GM19238 (cell line): ENCODE data around the gene CRCP.
"Not testable (repeated sequence)": the region's sequence is repeated elsewhere in the genome, so short reads cannot be mapped to it uniquely, and the experiment has no call there.

Source experiments
- DNase-seq: peaks from one replicate; pipeline ENCODE4 v3.0.0; 2011; ENCODE audit warnings: low spot score; ENCODE audit not compliant: insufficient read length

Gene CRCP

GRCh38 chr7:66152371-66153191 lies 37.9 kb downstream of the CRCP start:
- no peak for DNase-seq

- no peak for DNase-seq
Observed at GRCh38 chr7:66153691-66154090, 39.0 kb downstream of the CRCP start.

DNA sequence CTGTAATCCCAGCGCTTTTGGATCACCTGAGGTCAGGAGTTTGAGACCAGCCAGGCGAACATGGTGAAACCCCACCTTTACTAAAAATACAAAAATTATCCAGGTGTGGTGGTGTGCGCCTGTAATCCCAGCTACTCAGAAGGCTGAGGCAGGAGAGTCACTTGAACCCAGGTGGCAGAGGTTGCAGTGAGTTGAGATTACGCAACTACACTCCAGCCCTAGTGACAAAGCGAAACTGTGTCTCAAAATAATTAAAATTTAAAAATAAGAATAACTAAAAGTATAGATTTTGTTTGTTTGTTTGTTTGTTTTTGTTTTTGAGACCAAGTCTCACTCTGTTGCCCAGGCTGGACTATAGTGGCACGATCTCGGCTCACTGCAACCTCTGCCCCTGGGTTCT lies 41.4 kb downstream of the CRCP start:
- not testable (repeated sequence) for DNase-seq

- DNase-seq = no peak
Observed at GRCh38 chr7:66157060-66157459, 42.4 kb downstream of the CRCP start.

GRCh38 chr7:66162622-66163021 lies 48.0 kb downstream of the CRCP start:
- DNase-seq = no peak

- DNase-seq = no peak
Observed at GRCh38 chr7:66163186-66163610, 48.6 kb downstream of the CRCP start.

- no peak for DNase-seq
Observed at GRCh38 chr7:66164356-66164755, 49.7 kb downstream of the CRCP start.

- DNase-seq = no peak
Observed at GRCh38 chr7:66167773-66168387, 53.2 kb downstream of the CRCP start.

- no peak for DNase-seq
Observed at GRCh38 chr7:66169616-66170015, 55.0 kb downstream of the CRCP start.

DNA sequence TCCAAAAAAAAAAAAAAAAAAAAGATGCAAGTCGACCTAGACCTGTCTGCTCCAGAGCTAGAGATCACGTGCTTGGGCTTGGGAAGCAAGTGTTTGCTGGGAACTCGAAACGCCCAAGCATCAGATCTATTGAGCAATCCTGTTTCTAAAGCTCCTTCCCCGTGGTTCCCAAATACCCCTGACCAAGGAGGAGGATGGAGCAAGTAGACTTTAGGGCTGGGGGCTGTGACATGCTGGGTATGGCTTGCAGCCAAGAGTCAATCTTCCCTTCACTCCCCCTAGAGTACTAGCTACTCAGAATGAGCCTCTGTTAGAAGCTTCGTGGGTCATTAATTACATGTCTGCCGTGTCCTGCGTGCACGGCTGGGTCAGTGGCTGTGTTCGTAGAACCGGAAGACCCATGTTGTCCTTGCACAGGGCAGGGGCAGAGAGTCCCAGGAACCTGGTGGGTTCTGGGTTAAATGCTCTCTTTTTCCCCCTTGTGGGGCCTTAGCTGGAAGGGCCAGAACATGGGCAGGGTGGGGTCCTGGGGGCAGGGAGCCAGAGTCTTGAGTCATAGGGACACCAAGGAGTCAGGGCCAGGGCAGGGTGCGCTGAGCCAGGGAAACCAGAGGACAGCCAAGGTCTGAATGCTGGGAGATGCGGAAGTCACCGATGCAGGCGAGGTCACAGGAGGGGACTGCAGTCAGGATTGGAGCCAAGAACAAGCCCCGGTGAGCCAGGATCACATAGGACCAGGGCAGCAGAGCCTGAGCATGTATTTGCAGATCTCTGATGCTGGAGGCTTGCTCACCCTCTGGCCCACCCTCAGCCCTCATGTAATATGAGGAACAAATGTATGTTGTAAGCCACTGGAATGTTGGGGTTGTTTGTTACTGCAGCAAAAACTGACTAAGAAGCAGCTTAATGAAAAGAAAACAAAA lies 55.9 kb downstream of the CRCP start:
- no peak for DNase-seq

DNA sequence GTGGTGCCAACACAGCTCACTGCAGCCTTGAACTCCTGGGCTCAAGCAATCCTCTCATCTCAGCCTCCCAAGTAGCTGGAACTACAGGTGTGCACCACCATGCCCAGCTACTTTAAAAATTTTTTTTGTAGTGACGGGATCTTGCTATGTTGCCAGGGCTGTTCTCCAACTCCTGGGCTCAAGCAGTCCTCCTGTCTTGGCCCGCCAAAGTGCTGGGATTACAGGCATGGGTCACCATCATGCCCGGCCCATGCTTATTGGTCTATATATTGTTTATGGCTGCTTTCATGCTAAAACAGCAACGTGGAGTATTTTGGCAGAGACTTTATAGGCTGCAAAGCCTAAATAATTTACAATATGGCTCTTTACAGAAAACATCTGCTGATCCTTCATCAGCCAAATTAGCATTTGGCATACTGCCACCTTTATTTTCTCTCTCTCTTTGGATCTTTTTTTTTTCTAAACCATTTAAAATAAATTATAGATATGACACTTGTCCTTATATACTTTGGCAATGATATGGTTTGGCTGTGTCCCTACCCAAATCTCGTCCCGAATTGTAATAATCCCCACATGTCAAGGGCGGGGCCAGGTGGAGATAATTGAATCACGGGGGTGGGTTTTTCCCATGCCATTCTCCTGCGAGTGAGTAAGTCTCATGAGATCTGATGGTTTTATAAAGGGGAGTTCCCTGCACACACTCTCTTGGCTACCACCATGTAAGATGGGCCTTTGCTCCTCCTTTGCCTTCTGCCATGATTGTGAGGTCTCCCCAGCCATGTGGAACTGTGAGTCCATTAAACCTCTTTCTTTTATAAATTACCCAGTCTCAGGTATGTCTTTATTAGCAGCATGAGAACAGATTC lies 58.1 kb downstream of the CRCP start:
- not testable (repeated sequence) for DNase-seq

DNA sequence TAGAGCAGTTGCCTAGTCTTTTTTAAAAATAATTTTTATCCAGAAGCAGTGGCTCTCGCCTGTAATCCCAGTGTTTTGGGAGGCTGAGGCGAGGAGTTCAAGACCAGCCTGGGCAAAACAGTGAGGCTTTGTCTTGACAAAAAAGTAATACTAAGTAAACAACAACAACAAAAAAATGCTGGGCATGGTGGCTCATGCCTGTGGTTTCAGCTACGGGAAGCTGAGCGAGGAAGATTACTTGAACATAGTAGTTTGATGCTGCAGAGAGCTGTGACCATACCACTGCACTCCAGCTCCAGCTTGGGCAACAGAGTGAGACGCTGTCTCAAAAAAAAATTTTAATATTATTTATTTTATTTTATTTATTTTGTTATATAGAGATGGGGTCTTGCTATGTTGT lies 59.2 kb downstream of the CRCP start:
- no peak for DNase-seq

- DNase-seq = not testable (repeated sequence)
Observed at GRCh38 chr7:66175006-66175405, 60.4 kb downstream of the CRCP start.

GRCh38 chr7:66176914-66177313 lies 62.3 kb downstream of the CRCP start:
- no peak for DNase-seq

- no peak for DNase-seq
Observed at GRCh38 chr7:66178258-66178657, 63.6 kb downstream of the CRCP start.

- DNase-seq = no peak
Observed at GRCh38 chr7:66181329-66181728, 66.7 kb downstream of the CRCP start.

DNA sequence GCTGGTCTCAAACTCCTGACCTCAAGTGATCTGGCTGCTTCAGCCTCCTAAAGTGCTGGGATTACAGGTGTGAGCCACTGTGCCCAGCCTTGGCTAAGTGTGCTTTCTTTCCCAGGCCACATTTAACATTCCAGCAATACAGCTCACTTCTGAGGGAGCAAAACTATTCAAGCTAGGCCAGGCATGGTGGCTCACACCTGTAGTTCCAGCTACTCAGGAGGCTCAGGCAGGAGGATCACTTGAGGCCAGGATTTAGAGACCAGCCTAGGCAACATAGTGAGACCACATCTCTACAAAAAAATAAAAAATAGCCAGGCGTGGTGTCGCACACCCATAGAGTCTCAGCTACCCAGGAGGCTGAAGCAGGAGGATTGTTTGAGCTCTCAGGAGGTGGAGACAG lies 67.2 kb downstream of the CRCP start:
- DNase-seq = no peak

DNA sequence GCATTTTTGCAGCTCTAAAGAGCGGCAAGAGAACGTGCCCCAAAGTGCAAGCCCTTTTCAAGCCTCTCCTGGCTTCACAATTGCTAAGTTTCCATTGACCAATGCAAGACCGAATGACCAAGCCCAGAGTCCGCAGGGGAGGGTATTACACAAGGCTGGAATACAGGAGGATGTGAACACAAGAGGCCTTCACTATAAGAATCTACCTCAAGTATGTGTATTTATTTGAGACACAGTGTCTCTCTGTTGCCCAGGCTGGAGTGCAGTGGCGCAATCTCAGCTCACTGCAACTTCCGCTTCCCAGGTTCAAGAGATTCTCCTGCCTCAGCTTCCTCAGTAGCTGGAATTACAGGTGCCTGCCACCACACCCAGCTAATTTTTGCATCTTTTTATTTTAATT lies 68.3 kb downstream of the CRCP start:
- DNase-seq = no peak

DNA sequence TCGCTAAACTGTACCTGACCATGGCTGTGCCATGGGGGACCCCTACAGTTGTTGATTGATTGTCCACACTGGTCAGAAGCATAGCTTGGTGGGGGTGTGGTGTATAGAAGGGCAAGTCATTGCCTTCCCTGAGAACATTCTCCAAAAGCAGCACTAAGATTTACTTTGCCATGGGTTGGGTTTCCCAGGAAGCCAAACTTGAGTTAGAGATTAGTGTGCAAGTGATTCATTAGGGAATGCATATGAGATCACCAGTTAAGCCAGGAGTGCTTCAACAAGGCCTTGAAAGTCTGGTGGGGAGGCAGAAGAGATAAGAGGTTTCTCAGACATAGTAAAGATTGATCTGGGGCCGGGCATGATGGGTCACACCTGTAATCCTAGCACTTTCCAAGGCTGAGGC lies 69.1 kb downstream of the CRCP start:
- no peak for DNase-seq

DNA sequence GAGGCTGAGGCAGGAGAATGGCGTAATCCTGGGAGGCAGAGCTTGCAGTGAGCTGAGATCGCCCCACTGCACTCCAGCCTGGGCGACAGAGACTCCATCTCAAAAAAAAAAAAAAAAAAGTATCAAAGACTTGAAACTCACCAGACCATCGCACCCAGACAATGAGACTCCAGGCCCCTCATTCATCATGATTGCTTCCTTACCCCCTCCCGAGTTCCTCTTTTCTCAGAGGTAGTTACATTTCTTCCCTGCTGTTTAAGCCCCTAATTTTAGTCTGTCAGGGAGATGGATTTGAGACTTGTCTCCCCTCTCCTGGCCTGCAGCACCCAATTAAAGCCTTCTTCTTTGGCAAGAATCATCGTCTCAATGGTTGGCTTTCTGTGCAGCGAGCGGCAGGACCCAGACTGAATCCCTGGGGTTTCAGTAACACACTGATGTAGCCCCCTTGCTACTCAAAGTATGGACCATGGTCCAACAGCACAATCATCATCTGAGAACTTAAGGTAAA lies 71.1 kb downstream of the CRCP start:
- no peak for DNase-seq

GRCh38 chr7:66186991-66187390 lies 72.3 kb downstream of the CRCP start:
- no peak for DNase-seq
